ENCODE results near the gene DCLRE1A. TPM values are rescaled to one million over a fixed set of nuclear protein-coding genes. Genes with fewer than 3 reads are reported as not detected.
"Not testable (repeated sequence)": the region's sequence is repeated elsewhere in the genome, so short reads cannot be mapped to it uniquely, and the experiment has no call there.

Gene DCLRE1A
- total RNA-seq, 1 experiment from 2014 or later = 13.5 TPM

GRCh38 chr10:113842171-113842570 lies 11.7 kb downstream of the DCLRE1A start:
- TF ChIP-seq CTCF (IDR thresholded peaks at IDR 0.05; ENCODE audit: insufficient read depth in 1 of 2, low read depth in 1 of 2, low read length in 1 of 2, severe bottlenecking in 1 of 2, unreplicated experiment in 1 of 2) = no peak
- CTCF ChIA-PET = no interaction called here
- Histone ChIP-seq H3K27me3 (replicated peaks; ENCODE audit: control insufficient read depth, insufficient read depth, low read length) (no peaks in the 10 kb centered on the region), H3K4me3 (ENCODE audit: low read depth, low read length) (no peak overlapping the region), H3K9me3 (no peaks in the 10 kb centered on the region), H3K4me1 (no peaks in the 10 kb centered on the region), H3K36me3 (ENCODE audit: control insufficient read depth, insufficient read depth, low read length) (no peaks in the 10 kb centered on the region; the same call in 1 of the 2 replicates)
- Mint-ChIP-seq H3K27ac (ENCODE audit: unreplicated experiment) (no peak overlapping the region), H3K4me3 (ENCODE audit: unreplicated experiment) (no peak overlapping the region), H3K9me3 (ENCODE audit: unreplicated experiment) (no peaks in the 10 kb centered on the region), H3K27me3 (ENCODE audit: insufficient read depth, unreplicated experiment) (no peaks in the 10 kb centered on the region), H3K36me3 (ENCODE audit: insufficient read depth, unreplicated experiment) (peaks cover 26% of the 10 kb centered on the region), H3K4me1 (ENCODE audit: low read depth, unreplicated experiment) (no peaks in the 10 kb centered on the region)
- BruUV-seq (replicated peaks) = no TSS peak
- intact Hi-C loops (cut with micrococcal nuclease; ENCODE audit: unreplicated experiment) = no loop called here
- POLR2A ChIA-PET = no interaction called here
- DNase-seq = no peak

GRCh38 chr10:113828567-113828966 lies 25.3 kb downstream of the DCLRE1A start:
- H3K4me1 Mint-ChIP-seq (ENCODE audit: low read depth, unreplicated experiment); BruUV-seq (replicated peaks); DNase-seq; POLR2A ChIA-PET; CTCF ChIA-PET; H3K4me1 ChIP-seq; H3K27me3 ChIP-seq (replicated peaks; ENCODE audit: control insufficient read depth, insufficient read depth, low read length); H3K36me3 ChIP-seq (ENCODE audit: control insufficient read depth, insufficient read depth, low read length); H3K9me3 ChIP-seq; H3K9me3 Mint-ChIP-seq (ENCODE audit: unreplicated experiment); H3K4me3 Mint-ChIP-seq (ENCODE audit: unreplicated experiment); H3K27me3 Mint-ChIP-seq (ENCODE audit: insufficient read depth, unreplicated experiment); intact Hi-C loops (cut with micrococcal nuclease; ENCODE audit: unreplicated experiment); H3K36me3 Mint-ChIP-seq (ENCODE audit: insufficient read depth, unreplicated experiment); H3K27ac Mint-ChIP-seq (ENCODE audit: unreplicated experiment); H3K4me3 ChIP-seq (ENCODE audit: low read depth, low read length): not testable (repeated sequence)

GRCh38 chr10:113825791-113826190 lies 28.1 kb downstream of the DCLRE1A start:
- no peaks in the 10 kb centered on the region for H3K9me3 ChIP-seq
- CTCF ChIA-PET = no interaction called here
- H3K9me3 Mint-ChIP-seq (ENCODE audit: unreplicated experiment) = no peaks in the 10 kb centered on the region
- H3K4me3 ChIP-seq (ENCODE audit: low read depth, low read length) = no peak overlapping the region
- no peak overlapping the region for H3K4me3 Mint-ChIP-seq (ENCODE audit: unreplicated experiment)
- H3K27me3 ChIP-seq (replicated peaks; ENCODE audit: control insufficient read depth, insufficient read depth, low read length) = no peaks in the 10 kb centered on the region
- no peaks in the 10 kb centered on the region for H3K36me3 Mint-ChIP-seq (ENCODE audit: insufficient read depth, unreplicated experiment)
- H3K36me3 ChIP-seq (ENCODE audit: control insufficient read depth, insufficient read depth, low read length) = no peaks in the 10 kb centered on the region
- DNase-seq = no peak
- H3K27ac Mint-ChIP-seq (ENCODE audit: unreplicated experiment) = no peak overlapping the region
- POLR2A ChIA-PET = no interaction called here
- no TSS peak for BruUV-seq (replicated peaks)
- no peaks in the 10 kb centered on the region for H3K4me1 Mint-ChIP-seq (ENCODE audit: low read depth, unreplicated experiment)
- H3K4me1 ChIP-seq = no peaks in the 10 kb centered on the region
- no peak for TF ChIP-seq CTCF (IDR thresholded peaks at IDR 0.05; ENCODE audit: insufficient read depth in 1 of 2, low read depth in 1 of 2, low read length in 1 of 2, severe bottlenecking in 1 of 2, unreplicated experiment in 1 of 2)
- peaks cover 2% of the 10 kb centered on the region for H3K27me3 Mint-ChIP-seq (ENCODE audit: insufficient read depth, unreplicated experiment)
- intact Hi-C loops (cut with micrococcal nuclease; ENCODE audit: unreplicated experiment) = no loop called here

- no peak for TF ChIP-seq CTCF (IDR thresholded peaks at IDR 0.05; ENCODE audit: insufficient read depth in 1 of 2, low read depth in 1 of 2, low read length in 1 of 2, severe bottlenecking in 1 of 2, unreplicated experiment in 1 of 2)
- Mint-ChIP-seq H3K4me3 (ENCODE audit: unreplicated experiment) (no peak overlapping the region), H3K27me3 (ENCODE audit: insufficient read depth, unreplicated experiment) (peaks cover 2% of the 10 kb centered on the region), H3K27ac (ENCODE audit: unreplicated experiment) (no peak overlapping the region), H3K4me1 (ENCODE audit: low read depth, unreplicated experiment) (peaks cover 7% of the 10 kb centered on the region), H3K9me3 (ENCODE audit: unreplicated experiment) (no peaks in the 10 kb centered on the region), H3K36me3 (ENCODE audit: insufficient read depth, unreplicated experiment) (no peaks in the 10 kb centered on the region)
- ChIA-PET POLR2A (no interaction called here), CTCF (no interaction called here)
- DNase-seq = no peak
- intact Hi-C loops (cut with micrococcal nuclease; ENCODE audit: unreplicated experiment) = no loop called here
- H3K4me1 ChIP-seq = no peaks in the 10 kb centered on the region
- no peaks in the 10 kb centered on the region for H3K36me3 ChIP-seq (ENCODE audit: control insufficient read depth, insufficient read depth, low read length)
- H3K9me3 ChIP-seq = no peaks in the 10 kb centered on the region
- BruUV-seq (replicated peaks) = no TSS peak
- no peak overlapping the region for H3K4me3 ChIP-seq (ENCODE audit: low read depth, low read length)
- H3K27me3 ChIP-seq (replicated peaks; ENCODE audit: control insufficient read depth, insufficient read depth, low read length) = no peaks in the 10 kb centered on the region
Measured at GRCh38 chr10:113823389-113823788, 30.5 kb downstream of the DCLRE1A start.
